ENCODE results near the gene TRRAP. TPM values are rescaled to one million over a fixed set of nuclear protein-coding genes. Genes with fewer than 3 reads are reported as not detected.

The TRRAP gene
- total and polyA plus RNA-seq, 2 of the 8 experiments (the other 6 are each of a cell fraction or from before 2014, with no cell fraction given) = 21.7 to 48.6 TPM

GRCh38 chr7:98910427-98910826 lies 32.1 kb downstream of the TRRAP start:
- H3K4me2 ChIP-seq (ENCODE audit: insufficient read depth in 1 of 2, low read depth in 2 of 2, low read length in 2 of 2) = no peak overlapping the region
- FAIRE-seq (no peak), DNase-seq (ENCODE audit: low read depth in 1 of 2, low spot score in 2 of 2) (no peak)
- H2BK5ac ChIP-seq (ENCODE audit: low read depth, low read length) = no peak overlapping the region
- no peak overlapping the region for H2BK120ac ChIP-seq (replicated peaks; ENCODE audit: low read depth, low read length)
- H3K14ac ChIP-seq (ENCODE audit: insufficient read length) = no peak overlapping the region
- no peak for TF ChIP-seq CEBPB (IDR thresholded peaks at IDR 0.05; ENCODE audit: low read depth, low read length)
- TF ChIP-seq KDM4A (IDR thresholded peaks at IDR 0.05; ENCODE audit: low read depth, low read length, severe bottlenecking) = no peak
- no peak for TF ChIP-seq RBBP5 (IDR thresholded peaks at IDR 0.05; ENCODE audit: borderline replicate concordance, low read depth, low read length)
- no peak for TF ChIP-seq NRF1 (IDR thresholded peaks at IDR 0.05; ENCODE audit: low read depth, low read length)
- TF ChIP-seq RAD21 (IDR thresholded peaks at IDR 0.05 in 1 of 2, conservative IDR thresholded peaks at IDR 0.05 in 1 of 2; ENCODE audit: low read depth in 2 of 2, low read length in 2 of 2) = no peak
- no peak for TF ChIP-seq ASH2L (IDR thresholded peaks at IDR 0.05; ENCODE audit: low read length)
- TF ChIP-seq CTBP2 (IDR thresholded peaks at IDR 0.05; ENCODE audit: borderline replicate concordance, insufficient read depth, insufficient read length, low read length) = no peak
- TF ChIP-seq TCF12 (IDR thresholded peaks at IDR 0.05; ENCODE audit: low read depth, low read length) = no peak
- no peak for TF ChIP-seq CHD2 (IDR thresholded peaks at IDR 0.05; ENCODE audit: low read length)
- no peak for TF ChIP-seq EGR1 (IDR thresholded peaks at IDR 0.05; ENCODE audit: borderline replicate concordance, low read depth, low read length)
- WGBS, 2 experiments (ENCODE audit: extremely low coverage in 1 of 2, insufficient coverage in 1 of 2, insufficient read length in 1 of 2, insufficient replicate concordance in 2 of 2, low coverage in 1 of 2, low lambda C conversion rate in 2 of 2, missing lambda C conversion rate in 1 of 2) = 86% methylated on average over 3 of the region's 3 CpGs; no CpG with 5 or more reads in 1 of the 2 experiments
- H2AFZ ChIP-seq (ENCODE audit: low read length) = no peak overlapping the region
- CTCF ChIA-PET (ENCODE audit: partially characterized antibody) = no interaction called here
- H3K27me3 ChIP-seq (replicated peaks in 1 of 4; ENCODE audit: control insufficient read depth in 3 of 4, extremely low read depth in 1 of 4, insufficient read depth in 3 of 4, low read length in 3 of 4) = no peaks in the 10 kb centered on the region
- no peak overlapping the region for H2BK12ac ChIP-seq (ENCODE audit: low read depth, low read length)
- H3K23me2 ChIP-seq (ENCODE audit: low read depth, low read length) = no peaks in the 10 kb centered on the region
- H3K9ac ChIP-seq (replicated peaks in 1 of 4; ENCODE audit: extremely low read depth in 1 of 4, low read depth in 3 of 4, low read length in 3 of 4) = no peak overlapping the region
- no peak overlapping the region for H2BK15ac ChIP-seq (ENCODE audit: low read length)
- H3K4me1 ChIP-seq (replicated peaks in 1 of 4; ENCODE audit: control insufficient read depth in 3 of 4, insufficient read depth in 4 of 4, low read length in 3 of 4) = no peaks in the 10 kb centered on the region
- H3K27ac ChIP-seq (ENCODE audit: low read depth, low read length) = no peak overlapping the region
- H3K23ac ChIP-seq (ENCODE audit: insufficient read length) = no peak overlapping the region
- no peak overlapping the region for H2AK5ac ChIP-seq (ENCODE audit: low read depth, low read length)
- H3K4ac ChIP-seq (replicated peaks; ENCODE audit: insufficient read length, low read depth, low read length) = no peak overlapping the region
- H2BK20ac ChIP-seq (ENCODE audit: low read length) = no peak overlapping the region
- POLR2A ChIA-PET (ENCODE audit: partially characterized antibody) = interaction anchor here (0.6 to 1.5 kb wide), 2 partner anchors 32 to 512 kb away, joined by 3 read pairs; partner anchors contain the start of gene TRRAP
- no peak overlapping the region for H3K18ac ChIP-seq (ENCODE audit: extremely low read depth, low read length)
- H4K8ac ChIP-seq (ENCODE audit: extremely low read depth, insufficient read depth, low read length) = no peak overlapping the region
- no peaks in the 10 kb centered on the region; the same call in 1 of the 2 replicates for H3K79me1 ChIP-seq (ENCODE audit: low read depth, low read length)
- no peak overlapping the region for H3K56ac ChIP-seq (replicated peaks; ENCODE audit: insufficient read length, low read depth, low read length)
- peaks cover 0 to 2% of the 10 kb centered on the region in 2 experiments for H4K20me1 ChIP-seq (replicated peaks in 1 of 2; ENCODE audit: control insufficient read depth in 1 of 2, insufficient read depth in 2 of 2, low read length in 2 of 2)
- H3K36me3 ChIP-seq (ENCODE audit: control insufficient read depth in 2 of 4, insufficient read depth in 4 of 4, low read length in 3 of 4) = peaks cover 37 to 89% (median 66%) of the 10 kb centered on the region in 4 experiments
- no peak overlapping the region for H4K91ac ChIP-seq (replicated peaks; ENCODE audit: insufficient read length, low read length)
- no peak overlapping the region for H3K4me3 ChIP-seq (ENCODE audit: extremely low read depth in 1 of 4, insufficient read depth in 2 of 4, low read depth in 3 of 4, low read length in 4 of 4)
- H3K9me3 ChIP-seq (ENCODE audit: insufficient read depth in 2 of 2, low read depth in 1 of 2, low read length in 1 of 2) = peaks cover 0 to 4% of the 10 kb centered on the region in 2 experiments; a peak in 2 of 4 replicates
- no peaks in the 10 kb centered on the region for H3K79me2 ChIP-seq (ENCODE audit: control insufficient read depth in 1 of 2, insufficient read depth in 2 of 2, low read length in 2 of 2)
- no peak overlapping the region for H4K5ac ChIP-seq (ENCODE audit: insufficient read length, low read depth, low read length)

All from H1 (cell line).